CD14-positive monocyte (primary cell): ENCODE data around the gene PRKAR1A. TPM values are rescaled to one million over a fixed set of nuclear protein-coding genes. Genes with fewer than 3 reads are reported as not detected.

Source experiments
- DNase-seq, 3 donors: peaks; one replicate each; pipeline ENCODE4 v3.0.0-alpha.2; 2011 to 2022
- H2AFZ ChIP-seq: 2 replicates; pipeline ENCODE4 v1.6.0; 2012; ENCODE audit warnings: mild to moderate bottlenecking, low read depth, low read length, inconsistent platforms; ENCODE audit not compliant: insufficient read depth, poor library complexity, severe bottlenecking
- H3K27ac ChIP-seq, 2 donors: 1 replicate in 1 of 2; 2 replicates in 1 of 2; pipeline ENCODE4 v1.5.1; 2012 to 2013; ENCODE audit warnings: low read length in 2 of 2, control low read depth in 1 of 2, inconsistent platforms in 1 of 2, low read depth in 1 of 2, mild to moderate bottlenecking in 1 of 2
- H3K27me3 ChIP-seq, 2 donors: one replicate each; pipeline versions ENCODE4 v1.6.0 to v1.6.1; 2011 to 2013; ENCODE audit warnings: low read length in 2 of 2; ENCODE audit not compliant: control insufficient read depth in 2 of 2, insufficient read depth in 2 of 2
- H3K36me3 ChIP-seq, 2 donors: replicated peaks in 1 of 2; 1 replicate in 1 of 2; 2 replicates in 1 of 2; pipeline versions ENCODE4 v1.5.1 to v1.6.1; 2012 to 2013; ENCODE audit warnings: low read length in 2 of 2, control low read depth in 1 of 2, inconsistent platforms in 1 of 2, mild to moderate bottlenecking in 1 of 2; ENCODE audit not compliant: insufficient read depth in 2 of 2, control insufficient read depth in 1 of 2
- H3K4me1 ChIP-seq, 2 donors: 1 replicate in 1 of 2; 2 replicates in 1 of 2; pipeline versions ENCODE4 v1.5.1 to v1.6.1; 2012 to 2013; ENCODE audit warnings: low read length in 2 of 2, control low read depth in 1 of 2, inconsistent platforms in 1 of 2, mild to moderate bottlenecking in 1 of 2, moderate library complexity in 1 of 2; ENCODE audit not compliant: insufficient read depth in 2 of 2, control insufficient read depth in 1 of 2
- H3K4me2 ChIP-seq: replicated peaks from 2 replicates; pipeline ENCODE3; 2012; ENCODE audit warnings: low read length, moderate library complexity, mild to moderate bottlenecking; ENCODE audit not compliant: poor library complexity, severe bottlenecking; ENCODE audit errors: extremely low read depth
- H3K4me3 ChIP-seq, 3 experiments: fragments of 200-600 bp in 1 of 3; sonication (generic) in 1 of 3; replicated peaks in 1 of 3; 1 replicate in 2 of 3; 2 replicates in 1 of 3; pipeline ENCODE4 v1.5.1; 2011 to 2013; ENCODE audit warnings: low read length in 3 of 3, mild to moderate bottlenecking in 3 of 3, control low read depth in 2 of 3, low read depth in 2 of 3, inconsistent platforms in 1 of 3, moderate library complexity in 1 of 3
- H3K79me2 ChIP-seq: 2 replicates; pipeline ENCODE4 v1.6.0; 2012; ENCODE audit warnings: mild to moderate bottlenecking, control low read depth, inconsistent platforms, low read length, moderate library complexity; ENCODE audit not compliant: insufficient read depth
- H3K9ac ChIP-seq: 2 replicates; pipeline ENCODE4 v1.6.0; 2017; ENCODE audit warnings: low read length, mild to moderate bottlenecking; ENCODE audit not compliant: insufficient read depth, poor library complexity, severe bottlenecking
- H3K9me3 ChIP-seq, 2 donors: replicated peaks in 1 of 2; 1 replicate in 1 of 2; 2 replicates in 1 of 2; pipeline versions ENCODE4 v1.5.1 to v1.6.1; 2012 to 2013; ENCODE audit warnings: low read length in 2 of 2, control low read depth in 1 of 2; ENCODE audit not compliant: control insufficient read depth in 1 of 2, insufficient read depth in 1 of 2
- H4K20me1 ChIP-seq: 2 replicates; pipeline ENCODE4 v1.6.0; 2012; ENCODE audit warnings: mild to moderate bottlenecking, low read length, control low read depth, moderate library complexity; ENCODE audit not compliant: insufficient read depth
- H3K27ac Mint-ChIP-seq, 7 donors: one replicate each; pipeline ENCODE4 v1.8.0; 2020; ENCODE audit warnings: mild to moderate bottlenecking in 7 of 7, mixed read lengths in 7 of 7, moderate library complexity in 6 of 7, inconsistent platforms in 2 of 7
- H3K27me3 Mint-ChIP-seq, 3 donors: one replicate each; pipeline ENCODE4 v1.8.0; 2021 to 2022; ENCODE audit warnings: low read depth in 3 of 3, mild to moderate bottlenecking in 3 of 3, mixed read lengths in 3 of 3, moderate library complexity in 3 of 3, inconsistent platforms in 1 of 3
- H3K36me3 Mint-ChIP-seq, 2 donors: one replicate each; pipeline ENCODE4 v1.8.0; 2020; ENCODE audit warnings: mixed read lengths in 2 of 2, inconsistent platforms in 1 of 2, mild to moderate bottlenecking in 1 of 2
- H3K4me1 Mint-ChIP-seq: one replicate; pipeline ENCODE4 v1.8.0; 2020; ENCODE audit warnings: mild to moderate bottlenecking, mixed read lengths
- H3K4me3 Mint-ChIP-seq, 2 donors: one replicate each; pipeline ENCODE4 v1.8.0; 2020; ENCODE audit warnings: mild to moderate bottlenecking in 2 of 2, mixed read lengths in 2 of 2, moderate library complexity in 1 of 2
- H3K9me3 Mint-ChIP-seq, 7 donors: one replicate each; pipeline ENCODE4 v1.8.0; 2020 to 2022; ENCODE audit warnings: mixed read lengths in 7 of 7, mild to moderate bottlenecking in 6 of 7, moderate library complexity in 6 of 7, inconsistent platforms in 2 of 7
- WGBS: methylation state at CpG from one replicate; pipeline ENCODE4 v1.1.5; 2013; ENCODE audit warnings: missing lambda C conversion rate; ENCODE audit not compliant: insufficient coverage; 5-methylcytosine and 5-hydroxymethylcytosine counted together
- intact Hi-C, 2 donors: fragments of 100-400 bp; cut with micrococcal nuclease; formaldehyde crosslinking; loops; one replicate each; pipeline versions ENCODE4 v1.15.0 to v1.15.1; 2023
- polyA plus RNA-seq, 3 donors: library from polyadenylated mRNA; depleted of rRNA in 1 of 3; unstranded in 2 of 3; stranded (reverse) in 1 of 3; fragments of 300-500 nt in 2 of 3; fragments of >200 nt in 1 of 3; fragmentation: Illumina TruSeq in 2 of 3; gene quantifications; 1 replicate in 2 of 3; 2 replicates in 1 of 3; pipeline ENCODE4 v1.2.3, GENCODE V29; 2012 to 2021
- TF ChIP-seq, protein P1 (sequence below): fragments of 200-600 bp; IDR thresholded peaks from one replicate; pipeline ENCODE4 v1.8.0; 2022; ENCODE audit warnings: antibody characterized with exemption, mild to moderate bottlenecking

PRKAR1A gene
- polyA plus RNA-seq, 3 donors = 91.9 to 436 (median 300) TPM

DNA sequence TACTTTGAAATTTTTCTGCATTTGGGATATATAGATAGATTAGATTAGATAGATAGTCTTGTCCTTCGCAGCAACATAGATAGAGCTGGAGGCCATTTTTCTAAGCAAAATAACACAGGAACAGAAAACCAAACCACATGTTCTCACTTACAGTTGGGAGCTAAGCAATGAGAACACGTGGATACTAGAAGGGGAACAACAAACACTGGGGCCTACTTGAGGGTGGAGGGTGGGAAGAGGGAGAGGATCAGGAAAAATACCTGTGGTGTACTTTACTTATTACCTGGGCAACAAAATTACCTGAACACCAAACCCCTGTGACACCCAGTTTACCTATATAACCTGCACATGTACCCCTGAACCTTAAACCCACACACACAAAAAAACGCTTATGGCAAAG is 14.3 kb downstream of the PRKAR1A start:
- WGBS = no CpG with 5 or more reads among the region's 3 CpGs
- H3K79me2 ChIP-seq = peaks cover 34% of the 10 kb centered on the region
- no peak overlapping the region for H3K4me3 ChIP-seq
- TF ChIP-seq, protein P1, sequence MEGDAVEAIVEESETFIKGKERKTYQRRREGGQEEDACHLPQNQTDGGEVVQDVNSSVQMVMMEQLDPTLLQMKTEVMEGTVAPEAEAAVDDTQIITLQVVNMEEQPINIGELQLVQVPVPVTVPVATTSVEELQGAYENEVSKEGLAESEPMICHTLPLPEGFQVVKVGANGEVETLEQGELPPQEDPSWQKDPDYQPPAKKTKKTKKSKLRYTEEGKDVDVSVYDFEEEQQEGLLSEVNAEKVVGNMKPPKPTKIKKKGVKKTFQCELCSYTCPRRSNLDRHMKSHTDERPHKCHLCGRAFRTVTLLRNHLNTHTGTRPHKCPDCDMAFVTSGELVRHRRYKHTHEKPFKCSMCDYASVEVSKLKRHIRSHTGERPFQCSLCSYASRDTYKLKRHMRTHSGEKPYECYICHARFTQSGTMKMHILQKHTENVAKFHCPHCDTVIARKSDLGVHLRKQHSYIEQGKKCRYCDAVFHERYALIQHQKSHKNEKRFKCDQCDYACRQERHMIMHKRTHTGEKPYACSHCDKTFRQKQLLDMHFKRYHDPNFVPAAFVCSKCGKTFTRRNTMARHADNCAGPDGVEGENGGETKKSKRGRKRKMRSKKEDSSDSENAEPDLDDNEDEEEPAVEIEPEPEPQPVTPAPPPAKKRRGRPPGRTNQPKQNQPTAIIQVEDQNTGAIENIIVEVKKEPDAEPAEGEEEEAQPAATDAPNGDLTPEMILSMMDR = no peak
- Mint-ChIP-seq H3K4me3 (no peak overlapping the region), H3K9me3 (no peaks in the 10 kb centered on the region), H3K36me3 (peaks cover 89 to 95% of the 10 kb centered on the region in 2 donors), H3K4me1 (no peaks in the 10 kb centered on the region), H3K27me3 (no peaks in the 10 kb centered on the region), H3K27ac (peak overlapping the region in 1 of 7 donors; percentile 7)
- H3K9ac ChIP-seq = no peak overlapping the region
- no peak for DNase-seq
- H3K4me1 ChIP-seq = no peaks in the 10 kb centered on the region
- H3K27me3 ChIP-seq = no peaks in the 10 kb centered on the region
- peaks cover 97% of the 10 kb centered on the region for H4K20me1 ChIP-seq
- peaks cover 97 to 100% of the 10 kb centered on the region in 2 donors for H3K36me3 ChIP-seq
- H3K27ac ChIP-seq = peak overlapping the region in 1 of 2 donors; percentile 49
- no peak overlapping the region for H3K4me2 ChIP-seq
- no peaks in the 10 kb centered on the region for H3K9me3 ChIP-seq
- intact Hi-C loops = no loop called here
- no peak overlapping the region for H2AFZ ChIP-seq

DNA sequence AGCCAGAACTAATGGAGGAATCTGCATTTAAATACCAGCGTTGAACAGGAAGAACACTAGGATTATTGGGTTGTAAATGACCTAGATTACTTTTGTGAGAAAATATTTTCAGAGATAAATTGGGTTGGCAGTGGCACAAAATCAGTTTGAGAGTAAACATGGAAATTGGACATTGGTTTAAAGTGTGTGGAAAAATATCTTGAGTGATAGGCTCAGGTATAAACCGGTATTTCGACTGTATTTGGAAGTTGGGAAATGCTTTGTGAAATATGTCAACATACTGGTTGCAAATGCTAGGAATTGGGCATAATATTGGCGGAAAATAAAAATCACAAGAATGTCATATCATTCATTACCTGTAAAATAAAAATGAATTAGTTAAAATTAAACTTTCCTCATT is 15.1 kb downstream of the PRKAR1A start:
- no peaks in the 10 kb centered on the region for H3K27me3 Mint-ChIP-seq
- no peak overlapping the region for H3K27ac Mint-ChIP-seq
- H3K9me3 ChIP-seq = no peaks in the 10 kb centered on the region
- no peak for DNase-seq
- H3K36me3 Mint-ChIP-seq = peaks cover 89 to 97% of the 10 kb centered on the region in 2 donors
- H3K79me2 ChIP-seq = peaks cover 26% of the 10 kb centered on the region
- no peaks in the 10 kb centered on the region for H3K4me1 Mint-ChIP-seq
- no peak overlapping the region for H3K27ac ChIP-seq
- no peaks in the 10 kb centered on the region for H3K27me3 ChIP-seq
- no peaks in the 10 kb centered on the region for H3K9me3 Mint-ChIP-seq
- 71% methylated on average over 1 of the region's 4 CpGs for WGBS
- no peak overlapping the region for H2AFZ ChIP-seq
- H3K36me3 ChIP-seq = peaks cover 100% of the 10 kb centered on the region in 2 donors
- H3K4me3 Mint-ChIP-seq = no peak overlapping the region
- TF ChIP-seq, protein P1 = no peak
- H3K9ac ChIP-seq = no peak overlapping the region
- intact Hi-C loops = no loop called here
- H3K4me1 ChIP-seq = no peaks in the 10 kb centered on the region
- H3K4me3 ChIP-seq = no peak overlapping the region
- no peak overlapping the region for H3K4me2 ChIP-seq
- H4K20me1 ChIP-seq = peaks cover 93% of the 10 kb centered on the region
